Osteocyte (in vitro differentiated cells): ENCODE data around the gene STK11IP. TPM values are rescaled to one million over a fixed set of nuclear protein-coding genes. Genes with fewer than 3 reads are reported as not detected.

Experiments used
- DNase-seq: peaks from one replicate; pipeline ENCODE4 v3.0.0; 2021; ENCODE audit warnings: mixed read lengths; ENCODE audit not compliant: unreplicated experiment; ENCODE audit errors: extremely low spot score
- H3K27ac Mint-ChIP-seq: one replicate; pipeline ENCODE4 v1.8.0; 2021; ENCODE audit warnings: mild to moderate bottlenecking, mixed read lengths; ENCODE audit not compliant: unreplicated experiment
- H3K27me3 Mint-ChIP-seq: one replicate; pipeline ENCODE4 v1.8.0; 2021; ENCODE audit warnings: mixed read lengths; ENCODE audit not compliant: unreplicated experiment
- H3K36me3 Mint-ChIP-seq: one replicate; pipeline ENCODE4 v1.8.0; 2021; ENCODE audit warnings: mixed read lengths; ENCODE audit not compliant: unreplicated experiment
- H3K4me1 Mint-ChIP-seq: one replicate; pipeline ENCODE4 v1.8.0; 2021; ENCODE audit warnings: mixed read lengths; ENCODE audit not compliant: unreplicated experiment
- H3K4me3 Mint-ChIP-seq: one replicate; pipeline ENCODE4 v1.8.0; 2021; ENCODE audit warnings: mild to moderate bottlenecking, moderate library complexity, mixed read lengths; ENCODE audit not compliant: unreplicated experiment
- H3K9me3 Mint-ChIP-seq: one replicate; pipeline ENCODE4 v1.8.0; 2021; ENCODE audit warnings: mixed read lengths; ENCODE audit not compliant: unreplicated experiment
- CTCF ChIP-seq: fragments of 200-600 bp; sonication (generic); IDR thresholded peaks from 2 replicates; pipeline ENCODE4 v1.5.0; 2021; ENCODE audit warnings: antibody characterized with exemption, mild to moderate bottlenecking, moderate library complexity
- total RNA-seq: library from RNA; stranded (reverse); gene quantifications from 2 replicates; pipeline ENCODE4 v1.2.1, GENCODE V29; 2021

Gene STK11IP
- total RNA-seq, 1 donor from 2014 or later, result 42.7 TPM

GRCh38 chr2:219625179-219625578, 27.5 kb downstream of the STK11IP start:
- Mint-ChIP-seq H3K27ac (no peak overlapping the region), H3K9me3 (no peaks in the 10 kb centered on the region), H3K27me3 (peaks cover 21% of the 10 kb centered on the region), H3K4me3 (no peak overlapping the region), H3K4me1 (peaks cover 3% of the 10 kb centered on the region), H3K36me3 (no peaks in the 10 kb centered on the region)
- TF ChIP-seq CTCF, result no peak
- DNase-seq, result no peak

- TF ChIP-seq CTCF, result no peak
- no peak overlapping the region for H3K27ac Mint-ChIP-seq
- DNase-seq, result no peak
- no peaks in the 10 kb centered on the region for H3K36me3 Mint-ChIP-seq
- peaks cover 3% of the 10 kb centered on the region for H3K4me1 Mint-ChIP-seq
- peak overlapping the region; percentile 77 for H3K4me3 Mint-ChIP-seq
- H3K27me3 Mint-ChIP-seq, result peaks cover 18% of the 10 kb centered on the region
- H3K9me3 Mint-ChIP-seq, result no peaks in the 10 kb centered on the region
Observed at GRCh38 chr2:219626540-219626939, 28.9 kb downstream of the STK11IP start.

GRCh38 chr2:219627103-219628100, 29.7 kb downstream of the STK11IP start, which contains the start of gene SLC4A3:
Gene SLC4A3, plus strand, starts transcription at chr2:219627630. Its CDS starts 363 bp downstream, at chr2:219627993.
- no peak for TF ChIP-seq CTCF
- H3K27ac Mint-ChIP-seq, result peak within 1 kb of the TSS; percentile 59
- peak within 1 kb of the TSS; percentile 77 for H3K4me3 Mint-ChIP-seq
- H3K9me3 Mint-ChIP-seq, result no peaks in the 10 kb centered on the region
- H3K4me1 Mint-ChIP-seq, result peaks cover 3% of the 10 kb centered on the region
- peaks cover 1% of the 10 kb centered on the region for H3K36me3 Mint-ChIP-seq
- DNase-seq, result no peak
- H3K27me3 Mint-ChIP-seq, result peaks cover 12% of the 10 kb centered on the region

GRCh38 chr2:219628235-219628985, 30.8 kb downstream of the STK11IP start:
- Mint-ChIP-seq H3K4me3 (peak overlapping the region; percentile 57), H3K27ac (peak overlapping the region; percentile 18), H3K9me3 (no peaks in the 10 kb centered on the region), H3K27me3 (peaks cover 7% of the 10 kb centered on the region), H3K36me3 (peaks cover 1% of the 10 kb centered on the region), H3K4me1 (peaks cover 3% of the 10 kb centered on the region)
- no peak for TF ChIP-seq CTCF
- no peak for DNase-seq
